ENCODE measurements around the gene MSRB1. TPM values are rescaled to one million over a fixed set of nuclear protein-coding genes. Genes with fewer than 3 reads are reported as not detected.

Gene MSRB1
- total and polyA plus RNA-seq, 9 of the 15 experiments (the other 6 are each of a cell fraction or from before 2014, with no cell fraction given): 5.4 to 33.7 (median 25.7) TPM

- TF ChIP-seq HNRNPK (IDR thresholded peaks at IDR 0.05; ENCODE audit: low read depth, low read length, poor library complexity, severe bottlenecking) (no peak), RAD51 (IDR thresholded peaks at IDR 0.05; ENCODE audit: borderline replicate concordance, low read depth) (no peak), TCF7L2 (IDR thresholded peaks at IDR 0.05; ENCODE audit: low read depth, low read length) (no peak), RBM22 (IDR thresholded peaks at IDR 0.05; ENCODE audit: low read depth, low read length, poor library complexity, severe bottlenecking) (peak; percentile 91), ZBTB40 (IDR thresholded peaks at IDR 0.05) (peak; percentile 31; the same call in 1 of the 2 replicates), ZBTB40 (CRISPR knock-in tag; IDR thresholded peaks at IDR 0.05) (no peak), POLR2H (tag; IDR thresholded peaks at IDR 0.05; ENCODE audit: low read depth) (peak; percentile 82), SLC30A9 (CRISPR knock-in tag; IDR thresholded peaks at IDR 0.05) (no peak), BRD4 (IDR thresholded peaks at IDR 0.05) (0 out of 2 replicates have a peak, but pooled peaks have one; percentile 11), STAT5A (IDR thresholded peaks at IDR 0.05; ENCODE audit: borderline replicate concordance, low read length) (no peak; the same call in 1 of the 2 replicates), E2F4 (CRISPR knock-in tag; IDR thresholded peaks at IDR 0.05; ENCODE audit: low read depth) (peak; percentile 78; the same call in 1 of the 2 replicates), ZNF316 (IDR thresholded peaks at IDR 0.05) (no peak), DMBX1 (CRISPR knock-in tag; IDR thresholded peaks at IDR 0.05; ENCODE audit: borderline replicate concordance) (peak; percentile 84), NBN (IDR thresholded peaks at IDR 0.05; ENCODE audit: low read depth) (no peak), ZBTB5 (IDR thresholded peaks at IDR 0.05) (no peak), ZNF644 (tag; IDR thresholded peaks at IDR 0.05; ENCODE audit: low read depth) (peak; percentile 94)
These were observed 40.7 kb upstream of the MSRB1 start, which contains the start of gene GFER (continued) for GRCh38 chr16:1983544-1984346.
